ENCODE data around the gene ENO4.

Gene ENO4

GRCh38 chr10:116912162-116912561 is 62.9 kb downstream of the ENO4 start:
- Mint-ChIP-seq H3K4me3 (no peak overlapping the region), H3K27me3 (no peaks in the 10 kb centered on the region), H3K27ac (no peak overlapping the region), H3K4me1 (no peaks in the 10 kb centered on the region), H3K9me3 (no peaks in the 10 kb centered on the region)
- DNase-seq (no peak), ATAC-seq (no peak)

GRCh38 chr10:116913695-116914094 is 64.4 kb downstream of the ENO4 start:
- ATAC-seq (no peak), DNase-seq (no peak)
- Mint-ChIP-seq H3K4me3 (no peak overlapping the region), H3K4me1 (no peaks in the 10 kb centered on the region), H3K27ac (no peak overlapping the region), H3K27me3 (no peaks in the 10 kb centered on the region), H3K9me3 (no peaks in the 10 kb centered on the region)

GRCh38 chr10:116915340-116915739 is 66.0 kb downstream of the ENO4 start:
- Mint-ChIP-seq H3K4me1 (no peaks in the 10 kb centered on the region), H3K27ac (no peak overlapping the region), H3K27me3 (peaks cover 5% of the 10 kb centered on the region), H3K9me3 (no peaks in the 10 kb centered on the region), H3K4me3 (no peak overlapping the region)
- no peak for DNase-seq
- ATAC-seq, result no peak

DNA sequence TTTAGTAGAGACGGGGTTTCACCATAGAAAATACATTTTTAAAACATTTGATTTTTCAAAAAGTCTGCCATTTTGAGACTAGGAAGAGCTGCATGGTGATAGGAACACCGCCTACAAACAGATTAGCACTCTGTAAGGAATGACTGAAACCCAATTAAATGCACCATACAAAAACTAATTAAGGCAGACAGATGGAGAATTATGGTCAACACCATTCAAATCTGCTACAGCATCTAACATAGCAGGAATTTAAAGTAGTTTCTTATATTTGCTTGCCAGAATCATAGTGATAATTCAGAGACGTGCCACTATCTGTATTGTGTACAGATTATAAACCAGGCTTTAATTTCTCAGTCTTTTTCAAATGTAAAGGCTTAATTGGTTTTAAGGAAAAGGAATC is 68.2 kb downstream of the ENO4 start:
- Mint-ChIP-seq H3K27ac (no peak overlapping the region), H3K4me1 (no peaks in the 10 kb centered on the region), H3K4me3 (no peak overlapping the region), H3K9me3 (no peaks in the 10 kb centered on the region), H3K27me3 (peaks cover 5% of the 10 kb centered on the region)
- DNase-seq (no peak), ATAC-seq (no peak)

DNA sequence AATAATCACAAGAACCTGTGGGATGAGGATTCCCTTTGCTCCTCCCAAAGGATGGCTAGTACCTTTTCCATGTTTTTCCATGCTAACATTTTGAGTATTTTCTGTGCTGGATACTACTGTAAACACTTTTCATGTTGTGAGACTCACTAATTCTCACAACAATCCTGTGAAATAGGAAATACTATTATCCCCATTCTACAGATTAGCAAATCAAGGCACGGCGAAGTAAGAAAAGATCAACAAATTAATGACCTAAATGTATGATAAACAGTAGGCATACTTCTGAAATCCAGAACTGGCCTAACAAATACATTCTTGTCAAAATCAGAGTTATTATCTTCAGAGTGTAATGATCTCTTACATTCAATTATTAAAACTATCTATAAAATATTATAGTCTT is 69.3 kb downstream of the ENO4 start:
- no peak overlapping the region for H3K4me3 Mint-ChIP-seq
- H3K27me3 Mint-ChIP-seq, result peaks cover 7% of the 10 kb centered on the region
- no peaks in the 10 kb centered on the region for H3K9me3 Mint-ChIP-seq
- H3K27ac Mint-ChIP-seq, result no peak overlapping the region
- ATAC-seq, result no peak
- H3K4me1 Mint-ChIP-seq, result no peaks in the 10 kb centered on the region
- no peak for DNase-seq

DNA sequence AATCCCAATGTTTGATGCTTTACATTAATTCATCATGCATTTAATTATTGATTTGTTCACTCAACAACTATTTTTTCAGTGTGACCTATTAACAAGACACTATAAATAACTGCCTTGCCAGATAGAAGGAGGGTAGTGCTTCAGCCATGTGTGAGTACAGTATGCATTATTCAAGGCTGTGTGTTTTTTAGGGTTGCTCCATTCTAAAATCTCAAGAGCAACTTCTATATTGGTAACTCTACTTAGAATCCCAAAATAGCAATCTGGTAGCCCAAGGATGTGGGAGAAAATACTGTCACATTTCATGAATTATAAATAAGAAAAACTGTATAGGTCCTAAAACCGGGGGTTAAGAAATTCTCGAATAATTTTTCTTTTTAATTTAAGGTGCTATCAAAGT is 69.9 kb downstream of the ENO4 start:
- DNase-seq (no peak), ATAC-seq (no peak)
- Mint-ChIP-seq H3K4me3 (no peak overlapping the region), H3K27ac (no peak overlapping the region), H3K4me1 (no peaks in the 10 kb centered on the region), H3K9me3 (no peaks in the 10 kb centered on the region), H3K27me3 (peaks cover 10% of the 10 kb centered on the region)

GRCh38 chr10:116919706-116920105 is 70.4 kb downstream of the ENO4 start:
- H3K27me3 Mint-ChIP-seq, result peaks cover 10% of the 10 kb centered on the region
- no peaks in the 10 kb centered on the region for H3K4me1 Mint-ChIP-seq
- DNase-seq (no peak), ATAC-seq (no peak)
- no peaks in the 10 kb centered on the region for H3K9me3 Mint-ChIP-seq
- H3K27ac Mint-ChIP-seq, result no peak overlapping the region
- H3K4me3 Mint-ChIP-seq, result no peak overlapping the region

DNA sequence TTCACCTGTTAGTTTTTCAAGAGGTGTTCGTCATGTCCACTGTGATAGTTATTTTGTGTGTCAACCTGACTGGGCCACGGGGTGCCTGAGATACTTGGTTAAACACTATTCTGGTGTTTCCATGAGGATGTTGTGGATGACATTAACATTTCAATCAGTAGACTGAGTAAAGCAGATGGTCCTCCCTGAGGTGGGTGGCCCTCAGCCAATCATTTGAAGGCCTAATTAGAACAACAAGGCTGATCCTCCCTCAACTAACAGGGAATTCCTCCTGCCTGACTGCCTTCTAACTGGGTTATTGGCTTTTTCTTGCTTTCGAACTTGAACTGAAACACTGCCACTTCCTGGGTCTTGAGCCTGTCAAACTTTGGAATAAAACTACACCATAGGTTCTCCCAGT is 75.8 kb downstream of the ENO4 start:
- ATAC-seq (no peak), DNase-seq (no peak)
- Mint-ChIP-seq H3K27ac (no peak overlapping the region), H3K9me3 (no peaks in the 10 kb centered on the region), H3K27me3 (peaks cover 5% of the 10 kb centered on the region), H3K4me3 (no peak overlapping the region), H3K4me1 (no peaks in the 10 kb centered on the region)

- no peak for DNase-seq
Measured at GRCh38 chr10:116926426-116926825, 77.1 kb downstream of the ENO4 start.

DNA sequence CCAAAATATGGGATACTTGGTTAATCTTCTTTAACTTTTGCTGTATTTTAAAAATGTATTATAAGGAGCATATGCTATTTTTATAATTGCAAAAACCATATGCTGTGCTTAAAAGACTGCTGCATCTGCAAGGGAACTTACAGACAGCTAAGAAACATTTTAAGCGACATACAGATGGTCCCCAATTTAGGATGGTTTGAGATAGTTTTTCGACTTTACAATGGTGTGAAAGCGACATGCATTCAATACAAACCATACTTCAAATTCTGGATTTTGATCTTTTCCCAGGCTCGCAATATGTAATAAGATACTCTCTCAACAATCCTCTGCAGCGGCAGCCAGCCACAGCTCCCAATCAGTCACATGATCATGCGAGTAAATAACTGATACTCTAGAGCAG is 82.5 kb downstream of the ENO4 start:
- no peak overlapping the region for H3K4me3 Mint-ChIP-seq
- DNase-seq (no peak), ATAC-seq (no peak)
- H3K9me3 Mint-ChIP-seq, result peaks cover 7 to 8% of the 10 kb centered on the region in 2 donors
- no peak overlapping the region for H3K27ac Mint-ChIP-seq
- no peaks in the 10 kb centered on the region for H3K4me1 Mint-ChIP-seq
- H3K27me3 Mint-ChIP-seq, result peaks cover 12% of the 10 kb centered on the region

More at GRCh38 chr10:116926426-116926825, 77.1 kb downstream of the ENO4 start:
- H3K4me1 Mint-ChIP-seq, result no peaks in the 10 kb centered on the region
- no peaks in the 10 kb centered on the region for H3K9me3 Mint-ChIP-seq
- ATAC-seq, result no peak
- H3K4me3 Mint-ChIP-seq, result no peak overlapping the region
- peaks cover 5% of the 10 kb centered on the region for H3K27me3 Mint-ChIP-seq
- no peak overlapping the region for H3K27ac Mint-ChIP-seq
